Astrocyte (in vitro differentiated cells and primary cell): ENCODE results near the gene JAKMIP2. TPM values are rescaled to one million over a fixed set of nuclear protein-coding genes. Genes with fewer than 3 reads are reported as not detected.

ENCODE experiments used
- DNase-seq: peaks from one replicate; pipeline ENCODE4 v3.0.0-alpha.2; 2010; ENCODE audit warnings: low read depth
- FAIRE-seq: peaks from 2 replicates; lab custom pipeline; 2011; peaks lifted over from hg19 to GRCh38; lab: Jason Lieb, UNC
- H2AFZ ChIP-seq: 2 replicates; pipeline ENCODE4 v1.6.0; 2012; ENCODE audit warnings: low read depth, low read length, inconsistent platforms
- H3K27ac ChIP-seq: 2 replicates; pipeline ENCODE4 v1.5.1; 2011; ENCODE audit warnings: low read depth, low read length, inconsistent platforms
- H3K27me3 ChIP-seq: 2 replicates; pipeline ENCODE4 v1.6.0; 2011; ENCODE audit warnings: low read length, inconsistent platforms; ENCODE audit not compliant: insufficient read depth
- H3K36me3 ChIP-seq: 2 replicates; pipeline ENCODE4 v1.5.1; 2011; ENCODE audit warnings: low read length, inconsistent platforms; ENCODE audit not compliant: insufficient read depth
- H3K4me1 ChIP-seq: 2 replicates; pipeline ENCODE4 v1.5.1; 2011; ENCODE audit warnings: low read length, inconsistent platforms; ENCODE audit not compliant: insufficient read depth
- H3K4me2 ChIP-seq: 2 replicates; pipeline ENCODE4 v1.6.0; 2012; ENCODE audit warnings: low read length, inconsistent platforms
- H3K4me3 ChIP-seq: 2 replicates; pipeline ENCODE4 v1.5.1; 2011; ENCODE audit warnings: low read depth, mild to moderate bottlenecking, low read length, inconsistent platforms; ENCODE audit not compliant: insufficient read depth
- H3K79me2 ChIP-seq: 2 replicates; pipeline ENCODE4 v1.6.0; 2012; ENCODE audit warnings: mild to moderate bottlenecking, low read length, inconsistent platforms; ENCODE audit not compliant: insufficient read depth
- H3K9ac ChIP-seq: 2 replicates; pipeline ENCODE4 v1.6.0; 2012; ENCODE audit warnings: mild to moderate bottlenecking, low read length, inconsistent platforms
- H3K9me3 ChIP-seq: 2 replicates; pipeline ENCODE4 v1.5.1; 2012; ENCODE audit warnings: low read depth, mild to moderate bottlenecking, low read length, inconsistent platforms; ENCODE audit not compliant: insufficient read depth
- H4K20me1 ChIP-seq: 2 replicates; pipeline ENCODE4 v1.6.0; 2012; ENCODE audit warnings: low read length, inconsistent platforms; ENCODE audit not compliant: insufficient read depth
- H3K27ac Mint-ChIP-seq: one replicate; pipeline ENCODE4 v1.8.0; 2021; ENCODE audit warnings: mild to moderate bottlenecking, mixed read lengths; ENCODE audit not compliant: unreplicated experiment
- H3K27me3 Mint-ChIP-seq: one replicate; pipeline ENCODE4 v1.8.0; 2021; ENCODE audit warnings: low read depth, mixed read lengths; ENCODE audit not compliant: unreplicated experiment
- H3K36me3 Mint-ChIP-seq: one replicate; pipeline ENCODE4 v1.8.0; 2021; ENCODE audit warnings: low read depth, mixed read lengths; ENCODE audit not compliant: unreplicated experiment
- H3K4me1 Mint-ChIP-seq: one replicate; pipeline ENCODE4 v1.8.0; 2021; ENCODE audit warnings: low read depth, mixed read lengths; ENCODE audit not compliant: unreplicated experiment
- H3K4me3 Mint-ChIP-seq: one replicate; pipeline ENCODE4 v1.8.0; 2021; ENCODE audit warnings: mild to moderate bottlenecking, moderate library complexity, mixed read lengths; ENCODE audit not compliant: unreplicated experiment
- H3K9me3 Mint-ChIP-seq: one replicate; pipeline ENCODE4 v1.8.0; 2021; ENCODE audit warnings: mild to moderate bottlenecking, mixed read lengths; ENCODE audit not compliant: unreplicated experiment
- CTCF ChIP-seq: IDR thresholded peaks from 2 replicates; pipeline ENCODE4 v1.5.1; 2011; ENCODE audit warnings: low read depth, mild to moderate bottlenecking, inconsistent platforms, low read length, moderate library complexity; ENCODE audit not compliant: insufficient read depth
- EZH2 ChIP-seq: IDR thresholded peaks from 2 replicates; pipeline ENCODE4 v1.6.1; 2012; ENCODE audit warnings: mild to moderate bottlenecking, low read length, inconsistent platforms; ENCODE audit not compliant: insufficient read depth
- total RNA-seq: library from RNA; stranded (reverse); gene quantifications from 2 replicates; pipeline ENCODE4 v1.2.1, GENCODE V29; 2021

The JAKMIP2 gene
- total RNA-seq, 1 donor from 2014 or later, result 15.1 TPM

DNA sequence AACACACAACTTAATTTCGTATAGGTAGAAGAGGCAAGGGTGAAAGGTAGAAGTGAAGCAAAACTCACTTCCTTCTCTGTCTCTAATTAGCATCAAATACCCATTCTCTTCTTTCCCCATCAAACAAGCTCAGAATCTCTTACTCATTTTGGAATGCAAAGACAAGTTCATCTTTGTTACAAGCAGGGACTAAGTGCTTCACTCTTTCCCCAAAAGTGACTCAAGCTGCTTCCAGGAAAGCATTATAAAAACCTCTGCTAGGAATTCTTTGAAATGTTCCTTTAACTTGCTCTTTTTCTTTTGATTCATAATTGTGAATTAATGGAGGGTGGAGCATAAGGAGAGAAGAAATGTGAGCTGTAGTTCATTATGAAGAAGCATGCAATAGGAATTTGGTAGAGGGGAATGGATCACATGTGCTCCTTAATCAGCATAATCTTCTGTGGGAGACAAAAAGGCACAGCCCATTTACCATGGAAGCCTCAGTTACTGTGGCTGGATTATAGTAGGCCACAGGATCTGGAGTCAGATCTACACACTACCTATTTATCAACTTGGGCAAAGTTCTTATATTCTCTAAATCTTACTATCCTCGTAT, 163.1 kb downstream of the JAKMIP2 start:
- Histone ChIP-seq H3K4me1 (no peaks in the 10 kb centered on the region), H2AFZ (no peak overlapping the region), H3K27ac (no peak overlapping the region), H3K36me3 (no peaks in the 10 kb centered on the region), H3K27me3 (no peaks in the 10 kb centered on the region), H3K4me3 (no peak overlapping the region), H4K20me1 (no peaks in the 10 kb centered on the region), H3K9ac (no peak overlapping the region), H3K9me3 (no peaks in the 10 kb centered on the region), H3K79me2 (no peaks in the 10 kb centered on the region), H3K4me2 (no peak overlapping the region)
- H3K9me3 Mint-ChIP-seq, result no peaks in the 10 kb centered on the region
- H3K27ac Mint-ChIP-seq, result no peak overlapping the region
- FAIRE-seq, result no peak
- no peak overlapping the region for H3K4me3 Mint-ChIP-seq
- no peaks in the 10 kb centered on the region for H3K4me1 Mint-ChIP-seq
- H3K36me3 Mint-ChIP-seq, result peaks cover 9% of the 10 kb centered on the region
- DNase-seq, result peak; percentile 64
- H3K27me3 Mint-ChIP-seq, result no peaks in the 10 kb centered on the region
- TF ChIP-seq EZH2 (no peak), CTCF (no peak)

DNA sequence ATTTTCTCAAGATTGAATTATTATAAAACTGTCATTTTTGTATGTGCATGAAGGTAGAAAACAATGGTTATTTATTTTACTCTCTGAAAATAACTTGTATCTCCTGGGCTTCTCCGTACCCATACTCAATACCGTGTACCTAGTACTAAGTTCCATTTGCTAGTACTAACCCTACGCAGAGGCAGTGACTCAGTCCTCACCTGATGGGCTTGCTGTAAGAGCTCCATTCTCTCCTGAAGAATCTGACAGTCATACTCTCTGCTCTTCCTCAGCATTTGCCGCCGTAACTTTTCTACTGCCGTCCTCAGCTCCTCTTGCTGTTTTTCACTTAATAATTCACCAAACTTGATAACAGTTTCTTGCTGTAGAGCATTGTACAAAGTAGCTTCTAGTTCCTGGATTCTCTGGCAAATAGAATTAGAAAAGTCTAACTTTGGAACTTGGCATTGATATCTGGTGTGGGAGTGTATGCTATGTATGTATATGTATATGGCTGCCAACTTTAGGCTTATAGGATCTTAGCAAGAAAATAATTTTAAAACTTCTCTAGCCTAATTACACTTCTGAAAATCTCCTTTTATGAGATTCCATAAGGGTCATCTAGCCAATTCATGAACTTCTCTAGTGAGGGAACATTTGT, 164.7 kb downstream of the JAKMIP2 start:
- Histone ChIP-seq H3K36me3 (no peaks in the 10 kb centered on the region), H3K4me1 (no peaks in the 10 kb centered on the region), H3K4me3 (no peak overlapping the region), H4K20me1 (no peaks in the 10 kb centered on the region), H3K79me2 (no peaks in the 10 kb centered on the region), H2AFZ (no peak overlapping the region), H3K27ac (no peak overlapping the region), H3K9me3 (no peaks in the 10 kb centered on the region), H3K9ac (no peak overlapping the region), H3K4me2 (no peak overlapping the region), H3K27me3 (no peaks in the 10 kb centered on the region)
- Mint-ChIP-seq H3K9me3 (no peaks in the 10 kb centered on the region), H3K27me3 (no peaks in the 10 kb centered on the region), H3K4me3 (no peak overlapping the region), H3K4me1 (no peaks in the 10 kb centered on the region), H3K27ac (no peak overlapping the region), H3K36me3 (peaks cover 11% of the 10 kb centered on the region)
- no peak for TF ChIP-seq CTCF
- no peak for TF ChIP-seq EZH2
- DNase-seq (no peak), FAIRE-seq (no peak)

- no peaks in the 10 kb centered on the region for H4K20me1 ChIP-seq
- Mint-ChIP-seq H3K4me3 (no peak overlapping the region), H3K4me1 (no peaks in the 10 kb centered on the region), H3K27me3 (no peaks in the 10 kb centered on the region), H3K27ac (no peak overlapping the region), H3K36me3 (peaks cover 11% of the 10 kb centered on the region), H3K9me3 (no peaks in the 10 kb centered on the region)
- H2AFZ ChIP-seq, result no peak overlapping the region
- no peak overlapping the region for H3K27ac ChIP-seq
- TF ChIP-seq CTCF (no peak), EZH2 (no peak)
- no peaks in the 10 kb centered on the region for H3K9me3 ChIP-seq
- H3K4me3 ChIP-seq, result no peak overlapping the region
- DNase-seq (peak; percentile 85), FAIRE-seq (no peak)
- no peaks in the 10 kb centered on the region for H3K27me3 ChIP-seq
- no peaks in the 10 kb centered on the region for H3K79me2 ChIP-seq
- no peaks in the 10 kb centered on the region for H3K4me1 ChIP-seq
- no peaks in the 10 kb centered on the region for H3K36me3 ChIP-seq
- H3K4me2 ChIP-seq, result no peak overlapping the region
- no peak overlapping the region for H3K9ac ChIP-seq
These were observed 165.3 kb downstream of the JAKMIP2 start for GRCh38 chr5:147617191-147617606.
